PC-3 (cell line): ENCODE measurements around the gene BIN2.

Experiments used
- CTCF ChIP-seq: fragments of 300-600 bp; sonication (generic); conservative IDR thresholded peaks from 2 replicates; pipeline ENCODE4 v1.5.1; 2017; ENCODE audit warnings: antibody characterized with exemption, low read depth, mild to moderate bottlenecking, low read length
- EZH2 ChIP-seq: fragments of 300-600 bp; sonication (generic); IDR thresholded peaks from one replicate; pipeline ENCODE4 v1.6.1; 2017; ENCODE audit warnings: antibody characterized with exemption, mild to moderate bottlenecking, low read length; ENCODE audit not compliant: unreplicated experiment

- TF ChIP-seq EZH2 (no peak), CTCF (no peak)
Observed at GRCh38 chr12:51335931-51336330, 12.0 kb upstream of the BIN2 start.
